ENCODE measurements around the gene PIM2. TPM values are rescaled to one million over a fixed set of nuclear protein-coding genes. Genes with fewer than 3 reads are reported as not detected.

The PIM2 gene
- total RNA-seq, 1 donor from 2014 or later = 5.1 TPM

DNA sequence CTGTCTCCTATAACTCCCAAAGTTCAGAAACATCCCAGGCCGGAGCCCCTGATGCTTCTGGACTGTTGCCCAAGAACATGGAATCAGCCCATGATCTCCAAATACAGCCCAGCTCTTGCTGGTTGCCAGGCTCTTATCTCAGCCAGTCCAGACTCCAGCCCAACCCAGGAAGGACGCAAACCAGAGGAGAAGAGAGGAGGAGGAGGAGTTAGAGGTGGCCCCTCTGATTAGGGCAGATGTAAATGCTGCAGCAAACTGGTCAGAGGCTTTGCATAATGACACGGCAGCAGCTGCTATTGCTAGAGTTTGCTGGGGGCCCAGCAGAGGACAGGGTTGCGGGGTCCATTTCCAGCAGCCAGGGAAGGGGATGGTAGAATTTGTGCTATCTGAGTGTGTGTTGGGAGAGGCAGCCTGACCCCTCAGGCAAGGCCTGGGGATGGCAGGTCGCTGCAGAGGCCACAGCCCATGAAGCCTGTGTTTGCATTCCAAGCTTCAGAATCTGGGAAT, 42.8 kb upstream of the PIM2 start:
- Mint-ChIP-seq H3K27me3 (ENCODE audit: low read depth) (no peaks in the 10 kb centered on the region), H3K9me3 (ENCODE audit: low read depth) (no peaks in the 10 kb centered on the region), H3K27ac (ENCODE audit: unreplicated experiment) (no peak overlapping the region), H3K36me3 (ENCODE audit: low read depth) (no peaks in the 10 kb centered on the region), H3K4me3 (ENCODE audit: unreplicated experiment) (no peak overlapping the region), H3K4me1 (ENCODE audit: low read depth) (peaks cover 6% of the 10 kb centered on the region)
- TF ChIP-seq, protein P1, sequence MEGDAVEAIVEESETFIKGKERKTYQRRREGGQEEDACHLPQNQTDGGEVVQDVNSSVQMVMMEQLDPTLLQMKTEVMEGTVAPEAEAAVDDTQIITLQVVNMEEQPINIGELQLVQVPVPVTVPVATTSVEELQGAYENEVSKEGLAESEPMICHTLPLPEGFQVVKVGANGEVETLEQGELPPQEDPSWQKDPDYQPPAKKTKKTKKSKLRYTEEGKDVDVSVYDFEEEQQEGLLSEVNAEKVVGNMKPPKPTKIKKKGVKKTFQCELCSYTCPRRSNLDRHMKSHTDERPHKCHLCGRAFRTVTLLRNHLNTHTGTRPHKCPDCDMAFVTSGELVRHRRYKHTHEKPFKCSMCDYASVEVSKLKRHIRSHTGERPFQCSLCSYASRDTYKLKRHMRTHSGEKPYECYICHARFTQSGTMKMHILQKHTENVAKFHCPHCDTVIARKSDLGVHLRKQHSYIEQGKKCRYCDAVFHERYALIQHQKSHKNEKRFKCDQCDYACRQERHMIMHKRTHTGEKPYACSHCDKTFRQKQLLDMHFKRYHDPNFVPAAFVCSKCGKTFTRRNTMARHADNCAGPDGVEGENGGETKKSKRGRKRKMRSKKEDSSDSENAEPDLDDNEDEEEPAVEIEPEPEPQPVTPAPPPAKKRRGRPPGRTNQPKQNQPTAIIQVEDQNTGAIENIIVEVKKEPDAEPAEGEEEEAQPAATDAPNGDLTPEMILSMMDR (IDR thresholded peaks at IDR 0.05) = no peak
- DNase-seq (ENCODE audit: low spot score) = no peak

DNA sequence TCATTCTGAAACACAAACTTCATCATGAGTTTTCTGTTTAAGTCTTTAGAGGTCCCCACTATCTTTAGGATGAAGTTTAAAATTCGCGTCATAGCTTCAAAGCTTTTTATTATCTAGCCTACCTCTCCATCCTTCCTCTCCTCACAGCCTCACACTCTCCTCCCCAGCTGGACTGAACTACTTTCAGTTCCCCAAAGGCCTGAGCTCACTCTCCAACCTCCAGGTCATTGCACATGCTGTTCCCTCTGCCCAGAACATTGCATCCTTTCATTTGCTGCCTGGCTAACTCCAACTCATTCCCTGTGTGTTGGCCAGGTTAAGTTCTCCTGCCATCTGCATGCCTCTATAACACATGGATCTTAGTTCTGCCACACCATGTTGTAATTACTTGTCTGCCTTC, 41.5 kb upstream of the PIM2 start:
- Mint-ChIP-seq H3K27ac (ENCODE audit: unreplicated experiment) (no peak overlapping the region), H3K9me3 (ENCODE audit: low read depth) (no peaks in the 10 kb centered on the region), H3K27me3 (ENCODE audit: low read depth) (no peaks in the 10 kb centered on the region), H3K4me3 (ENCODE audit: unreplicated experiment) (no peak overlapping the region), H3K36me3 (ENCODE audit: low read depth) (no peaks in the 10 kb centered on the region), H3K4me1 (ENCODE audit: low read depth) (peaks cover 14% of the 10 kb centered on the region)
- TF ChIP-seq, protein P1 (IDR thresholded peaks at IDR 0.05) = no peak
- DNase-seq (ENCODE audit: low spot score) = no peak

DNA sequence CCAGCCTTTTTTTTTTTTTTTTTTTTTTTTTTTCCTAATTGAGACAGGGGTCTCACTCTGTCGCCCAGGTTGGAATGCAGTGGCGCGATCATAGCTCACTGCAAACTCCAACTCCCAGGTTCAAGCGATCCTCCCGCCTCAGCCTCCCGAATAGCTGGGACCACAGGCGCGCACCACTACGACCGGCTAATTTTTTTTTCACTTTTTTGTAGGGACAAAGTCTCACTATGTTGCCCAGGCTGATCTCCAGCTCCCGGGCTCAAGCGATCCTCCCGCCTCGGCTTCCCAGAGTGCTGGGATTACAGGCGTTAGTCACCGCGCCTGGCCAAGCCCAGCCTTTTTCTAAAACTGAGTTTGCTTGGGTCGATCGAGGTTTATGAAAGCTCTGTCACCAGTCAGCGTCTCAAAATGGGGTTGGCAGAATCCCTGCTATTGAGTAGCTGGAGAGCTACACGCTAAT, 39.8 kb upstream of the PIM2 start:
- TF ChIP-seq, protein P1 (IDR thresholded peaks at IDR 0.05) = no peak
- Mint-ChIP-seq H3K27ac (ENCODE audit: unreplicated experiment) (peak overlapping the region; percentile 100), H3K4me3 (ENCODE audit: unreplicated experiment) (peak overlapping the region; percentile 99), H3K4me1 (ENCODE audit: low read depth) (peaks cover 26% of the 10 kb centered on the region), H3K9me3 (ENCODE audit: low read depth) (peaks cover 5% of the 10 kb centered on the region), H3K36me3 (ENCODE audit: low read depth) (no peaks in the 10 kb centered on the region), H3K27me3 (ENCODE audit: low read depth) (no peaks in the 10 kb centered on the region)
- no peak for DNase-seq (ENCODE audit: low spot score)

DNA sequence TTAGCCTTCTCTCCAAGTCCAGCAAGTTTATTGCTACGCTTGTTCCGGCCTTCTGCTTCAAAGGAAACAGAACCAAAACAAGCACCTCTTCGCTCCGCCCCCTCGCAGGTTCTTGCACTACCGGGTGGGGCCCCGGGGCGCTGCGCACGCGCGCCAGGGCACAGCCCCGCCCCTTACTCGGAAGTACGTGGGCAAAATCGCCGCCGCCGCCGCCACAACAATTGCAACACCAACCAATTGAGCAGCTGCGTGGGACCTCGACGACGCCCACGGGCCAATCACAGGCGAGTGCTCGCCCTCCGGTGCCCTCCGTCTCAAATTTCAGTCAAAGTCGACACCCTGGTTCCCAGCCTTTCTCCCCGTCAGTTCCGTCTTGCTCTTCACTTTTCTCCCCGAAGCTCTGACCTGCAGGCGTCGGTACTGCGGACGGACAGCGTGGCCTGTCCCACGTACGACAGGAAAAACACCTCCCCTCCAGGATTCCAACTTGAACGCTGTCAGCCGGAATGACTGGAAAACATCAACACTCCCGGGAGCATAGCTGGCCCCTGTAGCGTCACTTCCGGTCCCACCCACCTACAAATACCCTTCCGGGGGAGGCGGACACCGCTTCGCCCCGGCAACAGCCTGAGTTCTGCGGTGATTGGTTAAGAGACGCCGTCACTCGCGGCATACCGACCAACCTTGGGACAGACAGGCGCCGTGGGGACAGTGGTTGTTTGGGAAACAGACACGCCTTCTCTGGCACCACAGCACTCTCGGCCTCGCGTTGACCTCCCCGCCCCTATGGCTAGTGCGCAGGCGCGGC, 39.2 kb upstream of the PIM2 start:
- Mint-ChIP-seq H3K4me3 (ENCODE audit: unreplicated experiment) (peak overlapping the region; percentile 99), H3K27me3 (ENCODE audit: low read depth) (no peaks in the 10 kb centered on the region), H3K4me1 (ENCODE audit: low read depth) (peaks cover 31% of the 10 kb centered on the region), H3K9me3 (ENCODE audit: low read depth) (peaks cover 5% of the 10 kb centered on the region), H3K27ac (ENCODE audit: unreplicated experiment) (peak overlapping the region; percentile 100), H3K36me3 (ENCODE audit: low read depth) (no peaks in the 10 kb centered on the region)
- DNase-seq (ENCODE audit: low spot score) = peak; percentile 98
- TF ChIP-seq, protein P1 (IDR thresholded peaks at IDR 0.05) = no peak

DNA sequence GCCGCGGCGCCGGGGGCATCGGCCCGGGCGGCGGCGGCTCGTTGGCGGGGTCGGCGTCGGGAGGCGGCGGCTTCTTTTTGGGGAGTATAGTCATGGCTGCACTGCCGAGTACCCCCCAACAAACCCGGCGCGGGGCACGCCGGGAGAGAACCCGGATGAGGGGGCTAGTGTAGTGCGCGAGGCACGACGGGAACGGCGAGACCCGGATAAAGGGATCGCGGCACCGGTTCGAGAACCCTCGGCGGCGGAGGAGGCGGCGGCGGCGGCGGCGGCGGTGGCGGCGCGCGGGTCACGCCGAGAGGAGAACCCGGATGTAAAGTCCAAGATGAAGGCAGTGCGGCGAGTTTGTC, 38.6 kb upstream of the PIM2 start, which contains the start of gene OTUD5:
Gene OTUD5, minus strand, starts transcription at position 131 of the 350 bp plus-strand sequence. Its CDS starts 37 bp downstream, at position 94.
- Mint-ChIP-seq H3K4me1 (ENCODE audit: low read depth) (peaks cover 31% of the 10 kb centered on the region), H3K27ac (ENCODE audit: unreplicated experiment) (peak within 1 kb of the TSS; percentile 100), H3K9me3 (ENCODE audit: low read depth) (peaks cover 5% of the 10 kb centered on the region), H3K27me3 (ENCODE audit: low read depth) (no peaks in the 10 kb centered on the region), H3K4me3 (ENCODE audit: unreplicated experiment) (peak within 1 kb of the TSS; percentile 99), H3K36me3 (ENCODE audit: low read depth) (no peaks in the 10 kb centered on the region)
- no peak for DNase-seq (ENCODE audit: low spot score)
- TF ChIP-seq, protein P1 (IDR thresholded peaks at IDR 0.05) = no peak

All from chondrocyte (in vitro differentiated cells).